Cardiac fibroblast (primary cell): ENCODE data around the gene PVALB.

Experiments used
- DNase-seq, 2 donors: peaks; one replicate each; pipeline versions ENCODE4 v3.0.0 to v3.0.0-alpha.2; 2010; ENCODE audit warnings: low read depth in 2 of 2
- H3K4me3 ChIP-seq, 2 donors: replicated peaks in 1 of 2; 1 replicate in 1 of 2; 2 replicates in 1 of 2; pipeline ENCODE4 v1.5.1; 2011; ENCODE audit warnings: low read depth in 2 of 2, low read length in 2 of 2, mild to moderate bottlenecking in 2 of 2, moderate library complexity in 1 of 2
- TF ChIP-seq, protein P1 (sequence below): IDR thresholded peaks from one replicate; pipeline ENCODE4 v1.5.1; 2011; ENCODE audit warnings: low read depth, mild to moderate bottlenecking, low read length, inconsistent platforms

Gene PVALB

GRCh38 chr22:36760786-36761185, 56.0 kb downstream of the PVALB start:
- no peak for DNase-seq
- no peak overlapping the region for H3K4me3 ChIP-seq
- TF ChIP-seq, protein P1, sequence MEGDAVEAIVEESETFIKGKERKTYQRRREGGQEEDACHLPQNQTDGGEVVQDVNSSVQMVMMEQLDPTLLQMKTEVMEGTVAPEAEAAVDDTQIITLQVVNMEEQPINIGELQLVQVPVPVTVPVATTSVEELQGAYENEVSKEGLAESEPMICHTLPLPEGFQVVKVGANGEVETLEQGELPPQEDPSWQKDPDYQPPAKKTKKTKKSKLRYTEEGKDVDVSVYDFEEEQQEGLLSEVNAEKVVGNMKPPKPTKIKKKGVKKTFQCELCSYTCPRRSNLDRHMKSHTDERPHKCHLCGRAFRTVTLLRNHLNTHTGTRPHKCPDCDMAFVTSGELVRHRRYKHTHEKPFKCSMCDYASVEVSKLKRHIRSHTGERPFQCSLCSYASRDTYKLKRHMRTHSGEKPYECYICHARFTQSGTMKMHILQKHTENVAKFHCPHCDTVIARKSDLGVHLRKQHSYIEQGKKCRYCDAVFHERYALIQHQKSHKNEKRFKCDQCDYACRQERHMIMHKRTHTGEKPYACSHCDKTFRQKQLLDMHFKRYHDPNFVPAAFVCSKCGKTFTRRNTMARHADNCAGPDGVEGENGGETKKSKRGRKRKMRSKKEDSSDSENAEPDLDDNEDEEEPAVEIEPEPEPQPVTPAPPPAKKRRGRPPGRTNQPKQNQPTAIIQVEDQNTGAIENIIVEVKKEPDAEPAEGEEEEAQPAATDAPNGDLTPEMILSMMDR: no peak

DNA sequence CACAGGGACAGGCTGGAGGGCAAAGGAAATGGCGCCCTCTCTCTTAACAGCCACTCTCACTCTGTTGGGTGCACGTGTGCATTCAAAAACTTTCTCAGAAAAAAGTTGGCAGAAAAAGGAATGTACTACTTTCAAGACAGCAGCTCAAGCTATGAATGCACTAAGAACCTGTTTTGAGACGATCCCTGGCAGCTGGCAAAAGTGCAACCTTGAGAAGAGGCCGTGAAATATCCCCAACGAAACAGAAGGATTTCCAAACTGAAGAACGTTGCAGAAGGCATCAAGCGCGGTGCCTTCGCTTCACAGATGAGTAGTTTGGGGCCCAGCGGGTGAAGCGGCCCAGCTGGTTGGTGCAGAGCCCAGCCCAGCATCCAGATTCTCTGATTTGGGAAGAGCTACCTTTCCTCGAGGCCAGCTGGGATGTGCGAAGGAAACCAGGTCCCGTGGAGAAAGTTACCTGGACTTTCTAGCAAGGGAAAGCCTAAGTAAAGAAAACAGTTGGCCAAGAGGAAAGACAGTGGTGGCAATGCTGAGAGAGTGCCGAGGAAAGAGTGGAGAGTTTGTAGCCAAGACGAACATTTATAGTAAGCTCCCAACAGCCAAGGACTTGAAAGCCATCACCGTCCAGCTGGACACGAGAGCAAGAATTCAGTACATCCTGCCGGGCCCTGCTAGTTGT, 57.2 kb downstream of the PVALB start:
- H3K4me3 ChIP-seq: no peak overlapping the region
- no peak for DNase-seq
- TF ChIP-seq, protein P1: no peak

- H3K4me3 ChIP-seq: no peak overlapping the region
- TF ChIP-seq, protein P1: no peak
- DNase-seq: no peak
These were observed 58.0 kb downstream of the PVALB start for GRCh38 chr22:36758792-36759271.

- TF ChIP-seq, protein P1: peak; percentile 90
- DNase-seq: peak; percentile 78 to 79
- H3K4me3 ChIP-seq: no peak overlapping the region
These were observed 59.1 kb downstream of the PVALB start for GRCh38 chr22:36757668-36758211.

DNA sequence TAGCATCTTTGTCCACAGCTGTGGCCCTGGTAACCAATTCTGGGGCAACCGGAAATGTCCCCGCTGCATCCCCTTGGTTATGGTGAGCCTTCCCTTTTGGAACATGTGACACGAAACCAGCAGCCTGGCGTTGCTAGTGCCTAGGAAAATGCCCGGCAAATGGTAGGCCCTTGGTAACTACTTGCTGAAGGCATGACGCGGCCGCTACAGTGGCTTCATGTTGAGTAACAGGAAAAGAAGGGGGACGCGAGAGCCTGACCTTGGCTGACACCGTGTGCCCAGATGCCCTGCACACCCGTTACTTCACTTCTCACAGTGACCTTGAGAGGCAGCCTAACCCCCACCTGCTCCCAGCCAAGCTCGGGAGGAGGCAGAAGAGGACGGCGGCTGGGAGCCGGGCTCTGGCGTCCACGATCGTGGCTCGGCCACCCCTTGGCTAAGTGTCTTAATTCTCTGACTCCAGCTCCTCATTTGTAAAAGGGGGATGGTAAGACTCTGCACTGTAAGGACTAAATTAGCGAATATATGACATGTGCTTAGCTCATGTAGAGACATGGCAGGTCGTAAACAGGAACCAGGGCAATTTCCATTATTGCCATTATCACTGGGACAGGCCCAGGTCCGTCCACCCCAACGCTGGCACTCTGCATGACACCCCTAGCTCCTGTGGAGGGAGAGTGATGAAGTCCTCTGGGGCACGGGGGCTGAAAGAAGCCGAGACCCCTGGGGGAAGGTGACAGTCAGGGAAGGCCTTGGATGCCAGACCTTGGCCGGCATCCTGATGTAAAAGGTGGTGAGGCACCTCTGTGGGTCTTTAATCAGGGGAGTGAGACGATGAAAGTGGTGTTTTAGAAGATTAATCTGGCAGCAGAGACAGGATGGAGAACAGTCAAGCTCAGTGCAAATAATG, 59.8 kb downstream of the PVALB start:
- H3K4me3 ChIP-seq: no peak overlapping the region

DNA sequence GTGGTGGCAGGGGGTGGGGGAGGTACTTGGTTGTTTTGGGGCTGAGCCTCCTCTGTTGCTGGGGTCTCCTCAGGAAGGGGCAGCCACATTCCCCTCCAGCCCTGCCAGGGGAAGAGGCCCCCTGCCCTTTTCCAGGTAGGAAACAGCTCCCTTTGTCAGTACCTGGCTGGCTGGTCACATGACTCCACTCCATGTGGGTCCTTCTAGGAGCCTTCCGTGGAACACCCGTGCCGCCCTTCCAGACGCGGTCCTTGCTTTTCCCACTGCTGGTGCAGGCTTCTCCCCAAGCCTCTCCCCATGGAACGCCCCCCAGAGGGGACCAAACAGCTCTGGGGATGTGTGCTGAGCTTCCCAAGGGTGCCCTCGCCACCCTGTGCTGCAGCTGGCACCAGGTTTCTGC, 60.8 kb downstream of the PVALB start:
- TF ChIP-seq, protein P1: no peak
- H3K4me3 ChIP-seq: no peak overlapping the region
- no peak for DNase-seq

More for the DNA sequence above, 59.8 kb downstream of the PVALB start:
- TF ChIP-seq, protein P1: no peak
- no peak for DNase-seq
